Neural cell (in vitro differentiated cells): ENCODE measurements around the gene PDK2. TPM values are rescaled to one million over a fixed set of nuclear protein-coding genes. Genes with fewer than 3 reads are reported as not detected.

Experiments used
- H2AFZ ChIP-seq: fragments of 200-600, 300-800 bp; sonication (generic), shearing (Covaris generic); 2 replicates; pipeline ENCODE4 v1.6.0; 2014; ENCODE audit warnings: low read depth, mild to moderate bottlenecking, antibody characterized with exemption, low read length, moderate library complexity
- H3F3A ChIP-seq: fragments of 200-600 bp; shearing (Covaris generic); 2 replicates; pipeline ENCODE4 v1.6.1; 2016; ENCODE audit warnings: mild to moderate bottlenecking, moderate library complexity, mixed read lengths, antibody characterized with exemption, low read length; ENCODE audit not compliant: insufficient read depth, poor library complexity, severe bottlenecking
- H3K27ac ChIP-seq: fragments of 200-600, 300-800 bp; sonication (generic), shearing (Covaris generic); 2 replicates; pipeline ENCODE4 v1.5.1; 2014; ENCODE audit warnings: mild to moderate bottlenecking, low read length, moderate library complexity
- H3K27me3 ChIP-seq: fragments of 300-800, 200-600 bp; sonication (generic), shearing (Covaris generic); 2 replicates; pipeline ENCODE4 v1.6.0; 2014; ENCODE audit warnings: mild to moderate bottlenecking, low read depth, low read length, moderate library complexity; ENCODE audit not compliant: insufficient read depth
- H3K36me3 ChIP-seq: fragments of 300-800, 200-600 bp; sonication (generic), shearing (Covaris generic); 2 replicates; pipeline ENCODE4 v1.5.1; 2014; ENCODE audit warnings: mild to moderate bottlenecking, antibody characterized with exemption, low read length, moderate library complexity; ENCODE audit not compliant: insufficient read depth
- H3K4me2 ChIP-seq: fragments of 300-800, 200-600 bp; sonication (generic), shearing (Covaris generic); 2 replicates; pipeline ENCODE4 v1.6.0; 2014; ENCODE audit warnings: mild to moderate bottlenecking, low read length
- H3K4me3 ChIP-seq: fragments of 300-800, 200-600 bp; sonication (generic), shearing (Covaris generic); 2 replicates; pipeline ENCODE4 v1.5.1; 2014; ENCODE audit warnings: mild to moderate bottlenecking, low read length, moderate library complexity
- H3K79me2 ChIP-seq: fragments of 200-600 bp; shearing (Covaris generic); replicated peaks from 2 replicates; pipeline ENCODE4 v1.6.0; 2014; ENCODE audit warnings: mild to moderate bottlenecking, low read length, moderate library complexity; ENCODE audit not compliant: insufficient read depth
- H3K9ac ChIP-seq: fragments of 300-800, 200-600 bp; sonication (generic), shearing (Covaris generic); 2 replicates; pipeline ENCODE4 v1.6.1; 2016; ENCODE audit warnings: mild to moderate bottlenecking, low read length, mixed read lengths
- H3K9me2 ChIP-seq: fragments of 200-600 bp; shearing (Covaris generic); 2 replicates; pipeline ENCODE4 v1.6.1; 2016; ENCODE audit warnings: mild to moderate bottlenecking, low read length, mixed read lengths; ENCODE audit not compliant: insufficient read depth
- H3K9me3 ChIP-seq: fragments of 200-600, 300-800 bp; sonication (generic), shearing (Covaris generic); 2 replicates; pipeline ENCODE4 v1.6.1; 2016; ENCODE audit warnings: mild to moderate bottlenecking, mixed run types, low read length, moderate library complexity, mixed read lengths
- H4K20me1 ChIP-seq: fragments of 200-600 bp; shearing (Covaris generic); 2 replicates; pipeline ENCODE4 v1.6.1; 2016; ENCODE audit warnings: mild to moderate bottlenecking, mixed run types; ENCODE audit not compliant: insufficient read depth
- EP300 ChIP-seq: fragments of 450-650 bp; conservative IDR thresholded peaks from 2 replicates; pipeline ENCODE4 v1.6.1; 2014; ENCODE audit warnings: antibody characterized with exemption, mild to moderate bottlenecking, moderate library complexity; ENCODE audit not compliant: poor library complexity, severe bottlenecking
- EZH2 ChIP-seq: fragments of 200-600, 300-800 bp; shearing (Covaris generic), sonication (generic); IDR thresholded peaks from 2 replicates; pipeline ENCODE4 v1.6.1; 2014; ENCODE audit warnings: antibody characterized with exemption, low read length, borderline replicate concordance, mild to moderate bottlenecking; ENCODE audit not compliant: insufficient read depth, poor library complexity, severe bottlenecking
- MXI1 ChIP-seq: fragments of 450-650 bp; conservative IDR thresholded peaks from 2 replicates; pipeline ENCODE4 v1.6.1; 2014; ENCODE audit warnings: antibody characterized with exemption, mild to moderate bottlenecking; ENCODE audit not compliant: poor library complexity, severe bottlenecking
- POLR2AphosphoS5 ChIP-seq: IDR thresholded peaks from 2 replicates; pipeline ENCODE4 v1.6.1; 2012
- RAD21 ChIP-seq: fragments of 450-650 bp; conservative IDR thresholded peaks from 2 replicates; pipeline ENCODE4 v1.6.1; 2014; ENCODE audit warnings: antibody characterized with exemption, mild to moderate bottlenecking, moderate library complexity
- SMC3 ChIP-seq: fragments of 450-650 bp; conservative IDR thresholded peaks from 2 replicates; pipeline ENCODE4 v1.6.1; 2014; ENCODE audit warnings: antibody characterized with exemption, mild to moderate bottlenecking, moderate library complexity; ENCODE audit not compliant: poor library complexity
- TAF1 ChIP-seq: IDR thresholded peaks from 2 replicates; pipeline ENCODE4 v1.6.1; 2012; ENCODE audit warnings: low read depth
- polyA minus RNA-seq: library from RNA; depleted of rRNA, polyadenylated mRNA; stranded (reverse); fragments of >200 nt; gene quantifications from 2 replicates; pipeline ENCODE4 v1.2.3, GENCODE V29; 2014
- polyA plus RNA-seq: library from polyadenylated mRNA; depleted of rRNA; stranded (reverse); fragments of >200 nt; gene quantifications from 2 replicates; pipeline ENCODE4 v1.2.3, GENCODE V29; 2014
- TF ChIP-seq, protein P1 (sequence below): fragments of 450-650 bp; IDR thresholded peaks from 2 replicates; pipeline ENCODE4 v1.5.1; 2014; ENCODE audit warnings: antibody characterized with exemption, mild to moderate bottlenecking, moderate library complexity; ENCODE audit not compliant: poor library complexity, severe bottlenecking
- TF ChIP-seq, protein P2 (sequence below): IDR thresholded peaks from 2 replicates; pipeline ENCODE4 v1.6.1; 2012; ENCODE audit warnings: borderline replicate concordance

Gene PDK2
- 36.2 and 41.7 TPM in 2 replicates for polyA plus RNA-seq
- polyA minus RNA-seq = 31.9 and 37.3 TPM in 2 replicates

DNA sequence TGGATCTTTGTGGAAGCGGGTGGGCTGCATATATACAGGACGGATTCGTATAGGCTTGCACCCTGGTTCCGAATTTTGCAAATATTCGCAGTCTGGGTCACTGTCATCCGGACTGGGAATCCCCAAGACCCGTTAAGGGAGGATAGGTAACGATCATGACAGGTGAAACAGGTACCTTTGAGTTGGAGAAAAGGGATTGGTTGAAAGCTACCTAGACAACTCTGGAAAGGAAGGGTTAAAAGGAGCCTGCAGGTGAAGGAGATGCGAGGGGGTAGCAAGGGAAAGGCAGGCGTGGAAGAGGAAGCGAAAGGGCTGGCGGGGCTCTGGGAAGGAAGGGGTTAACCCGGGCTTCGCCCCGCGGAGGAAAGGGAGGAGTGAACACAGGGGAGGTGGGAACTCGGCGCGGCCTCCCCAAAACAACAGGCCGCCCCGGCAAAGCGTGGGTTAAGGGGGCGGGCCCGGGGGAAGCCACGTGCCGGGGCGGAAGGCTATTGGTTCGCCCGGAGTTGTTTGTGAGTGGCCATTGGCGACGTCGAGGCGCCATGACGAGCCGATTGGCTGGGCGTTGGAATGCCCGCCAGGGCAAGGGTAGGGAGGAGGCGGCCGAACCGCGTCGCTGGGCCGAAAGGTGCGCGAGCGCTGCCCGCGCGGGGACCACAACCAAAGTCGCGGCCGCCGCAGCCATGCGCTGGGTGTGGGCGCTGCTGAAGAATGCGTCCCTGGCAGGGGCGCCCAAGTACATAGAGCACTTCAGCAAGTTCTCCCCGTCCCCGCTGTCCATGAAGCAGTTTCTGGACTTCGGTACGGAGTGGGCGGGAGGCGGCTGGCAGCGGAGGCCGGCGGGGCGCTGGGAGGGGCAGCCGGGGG lies at the start of gene PDK2:
PDK2 (plus strand) TSS at position 599 of the 867 bp plus-strand sequence; CDS start at position 684, 85 bp downstream.
- Histone ChIP-seq H3K79me2 (peaks cover 9% of the 10 kb centered on the region), H3K27me3 (no peaks in the 10 kb centered on the region), H3K27ac (peak within 1 kb of the TSS; percentile 83), H3K9me2 (no peaks in the 10 kb centered on the region), H3F3A (no peaks in the 10 kb centered on the region), H4K20me1 (no peaks in the 10 kb centered on the region), H3K9ac (peak within 1 kb of the TSS; percentile 78), H2AFZ (peak within 1 kb of the TSS; percentile 84), H3K9me3 (no peaks in the 10 kb centered on the region), H3K4me2 (peak within 1 kb of the TSS; percentile 91), H3K4me3 (peak within 1 kb of the TSS; percentile 97), H3K36me3 (no peaks in the 10 kb centered on the region)
- TF ChIP-seq TAF1 (no peak), EZH2 (no peak), POLR2AphosphoS5 (peak; percentile 47), EP300 (peak; percentile 12), SMC3 (no peak), RAD21 (no peak), MXI1 (peak; percentile 63)
- TF ChIP-seq, protein P1, sequence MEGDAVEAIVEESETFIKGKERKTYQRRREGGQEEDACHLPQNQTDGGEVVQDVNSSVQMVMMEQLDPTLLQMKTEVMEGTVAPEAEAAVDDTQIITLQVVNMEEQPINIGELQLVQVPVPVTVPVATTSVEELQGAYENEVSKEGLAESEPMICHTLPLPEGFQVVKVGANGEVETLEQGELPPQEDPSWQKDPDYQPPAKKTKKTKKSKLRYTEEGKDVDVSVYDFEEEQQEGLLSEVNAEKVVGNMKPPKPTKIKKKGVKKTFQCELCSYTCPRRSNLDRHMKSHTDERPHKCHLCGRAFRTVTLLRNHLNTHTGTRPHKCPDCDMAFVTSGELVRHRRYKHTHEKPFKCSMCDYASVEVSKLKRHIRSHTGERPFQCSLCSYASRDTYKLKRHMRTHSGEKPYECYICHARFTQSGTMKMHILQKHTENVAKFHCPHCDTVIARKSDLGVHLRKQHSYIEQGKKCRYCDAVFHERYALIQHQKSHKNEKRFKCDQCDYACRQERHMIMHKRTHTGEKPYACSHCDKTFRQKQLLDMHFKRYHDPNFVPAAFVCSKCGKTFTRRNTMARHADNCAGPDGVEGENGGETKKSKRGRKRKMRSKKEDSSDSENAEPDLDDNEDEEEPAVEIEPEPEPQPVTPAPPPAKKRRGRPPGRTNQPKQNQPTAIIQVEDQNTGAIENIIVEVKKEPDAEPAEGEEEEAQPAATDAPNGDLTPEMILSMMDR = no peak
- TF ChIP-seq, protein P2, sequence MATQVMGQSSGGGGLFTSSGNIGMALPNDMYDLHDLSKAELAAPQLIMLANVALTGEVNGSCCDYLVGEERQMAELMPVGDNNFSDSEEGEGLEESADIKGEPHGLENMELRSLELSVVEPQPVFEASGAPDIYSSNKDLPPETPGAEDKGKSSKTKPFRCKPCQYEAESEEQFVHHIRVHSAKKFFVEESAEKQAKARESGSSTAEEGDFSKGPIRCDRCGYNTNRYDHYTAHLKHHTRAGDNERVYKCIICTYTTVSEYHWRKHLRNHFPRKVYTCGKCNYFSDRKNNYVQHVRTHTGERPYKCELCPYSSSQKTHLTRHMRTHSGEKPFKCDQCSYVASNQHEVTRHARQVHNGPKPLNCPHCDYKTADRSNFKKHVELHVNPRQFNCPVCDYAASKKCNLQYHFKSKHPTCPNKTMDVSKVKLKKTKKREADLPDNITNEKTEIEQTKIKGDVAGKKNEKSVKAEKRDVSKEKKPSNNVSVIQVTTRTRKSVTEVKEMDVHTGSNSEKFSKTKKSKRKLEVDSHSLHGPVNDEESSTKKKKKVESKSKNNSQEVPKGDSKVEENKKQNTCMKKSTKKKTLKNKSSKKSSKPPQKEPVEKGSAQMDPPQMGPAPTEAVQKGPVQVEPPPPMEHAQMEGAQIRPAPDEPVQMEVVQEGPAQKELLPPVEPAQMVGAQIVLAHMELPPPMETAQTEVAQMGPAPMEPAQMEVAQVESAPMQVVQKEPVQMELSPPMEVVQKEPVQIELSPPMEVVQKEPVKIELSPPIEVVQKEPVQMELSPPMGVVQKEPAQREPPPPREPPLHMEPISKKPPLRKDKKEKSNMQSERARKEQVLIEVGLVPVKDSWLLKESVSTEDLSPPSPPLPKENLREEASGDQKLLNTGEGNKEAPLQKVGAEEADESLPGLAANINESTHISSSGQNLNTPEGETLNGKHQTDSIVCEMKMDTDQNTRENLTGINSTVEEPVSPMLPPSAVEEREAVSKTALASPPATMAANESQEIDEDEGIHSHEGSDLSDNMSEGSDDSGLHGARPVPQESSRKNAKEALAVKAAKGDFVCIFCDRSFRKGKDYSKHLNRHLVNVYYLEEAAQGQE = no peak

DNA sequence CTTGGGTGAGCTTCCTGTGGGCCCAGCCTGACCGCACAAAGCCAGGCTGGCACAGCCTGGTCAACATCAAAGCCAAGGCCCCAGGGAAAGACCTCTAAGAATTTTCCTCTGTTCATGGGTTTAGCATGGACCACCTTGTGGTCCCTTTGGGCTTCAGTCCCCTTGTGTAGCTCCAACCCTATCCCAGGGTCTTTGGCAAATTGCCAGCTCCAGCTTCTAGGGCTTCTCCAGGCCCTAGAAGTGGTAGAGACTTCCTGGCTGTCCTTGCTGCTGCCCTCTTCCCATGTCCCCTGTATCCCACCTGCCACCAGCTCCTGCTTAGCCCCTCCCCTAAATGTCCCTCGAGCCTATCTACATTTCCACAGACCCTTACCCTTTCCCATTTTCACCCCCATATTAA lies 49.0 kb upstream of the PDK2 start:
- H3K4me3 ChIP-seq = no peak overlapping the region
- no peaks in the 10 kb centered on the region for H3K79me2 ChIP-seq
- H3K9me3 ChIP-seq = no peaks in the 10 kb centered on the region
- no peak for TF ChIP-seq MXI1
- TF ChIP-seq SMC3 = no peak
- TF ChIP-seq RAD21 = no peak
- no peak for TF ChIP-seq EZH2
- no peak for TF ChIP-seq TAF1
- TF ChIP-seq EP300 = no peak
- TF ChIP-seq POLR2AphosphoS5 = no peak
- TF ChIP-seq, protein P1 = no peak
- TF ChIP-seq, protein P2 = no peak
- no peaks in the 10 kb centered on the region for H3K36me3 ChIP-seq
- H2AFZ ChIP-seq = no peak overlapping the region
- H3K4me2 ChIP-seq = no peak overlapping the region
- no peaks in the 10 kb centered on the region for H3F3A ChIP-seq
- H4K20me1 ChIP-seq = no peaks in the 10 kb centered on the region
- H3K9me2 ChIP-seq = no peaks in the 10 kb centered on the region
- no peak overlapping the region for H3K27ac ChIP-seq
- H3K9ac ChIP-seq = no peak overlapping the region
- no peaks in the 10 kb centered on the region for H3K27me3 ChIP-seq
